Bronchial epithelial cell (primary cell): ENCODE measurements around the gene MYOM3. TPM values are rescaled to one million over a fixed set of nuclear protein-coding genes. Genes with fewer than 3 reads are reported as not detected.

Source experiments
- DNase-seq: peaks from one replicate; pipeline ENCODE4 v3.0.0-alpha.2; 2010; ENCODE audit warnings: low read depth
- FAIRE-seq: peaks from 2 replicates; lab custom pipeline; 2011; peaks lifted over from hg19 to GRCh38; lab: Jason Lieb, UNC
- H3K27me3 ChIP-seq: 2 replicates; pipeline ENCODE4 v1.5.1; 2011; ENCODE audit warnings: low read length; ENCODE audit not compliant: control insufficient read depth, insufficient read depth
- H3K36me3 ChIP-seq: 2 replicates; pipeline ENCODE4 v1.5.1; 2011; ENCODE audit warnings: low read length; ENCODE audit not compliant: control insufficient read depth, insufficient read depth
- H3K4me3 ChIP-seq: 2 replicates; pipeline ENCODE4 v1.5.1; 2011; ENCODE audit warnings: mild to moderate bottlenecking, low read depth, low read length, control low read depth
- CTCF ChIP-seq: IDR thresholded peaks from 2 replicates; pipeline ENCODE4 v1.5.1; 2011; ENCODE audit warnings: mild to moderate bottlenecking, moderate library complexity, low read length, control low read depth, inconsistent platforms; ENCODE audit not compliant: insufficient read depth, severe bottlenecking
- total RNA-seq: library from RNA; depleted of rRNA; stranded (reverse); fragments of >200 nt; gene quantifications from 2 replicates; pipeline ENCODE4 v1.2.1, GENCODE V29; 2014

MYOM3 gene
- total RNA-seq, 1 donor from 2014 or later = under 0.01 TPM

- peak; percentile 79 for FAIRE-seq
- no peak overlapping the region for H3K4me3 ChIP-seq
- no peaks in the 10 kb centered on the region for H3K36me3 ChIP-seq
- TF ChIP-seq CTCF = no peak
- no peak for DNase-seq
- H3K27me3 ChIP-seq = no peaks in the 10 kb centered on the region
These were observed 9.5 kb upstream of the MYOM3 start for GRCh38 chr1:24121406-24121805.

GRCh38 chr1:24120965-24121364 lies 9.0 kb upstream of the MYOM3 start:
- FAIRE-seq (no peak), DNase-seq (no peak)
- H3K27me3 ChIP-seq = no peaks in the 10 kb centered on the region
- TF ChIP-seq CTCF = no peak
- no peak overlapping the region for H3K4me3 ChIP-seq
- H3K36me3 ChIP-seq = no peaks in the 10 kb centered on the region

DNA sequence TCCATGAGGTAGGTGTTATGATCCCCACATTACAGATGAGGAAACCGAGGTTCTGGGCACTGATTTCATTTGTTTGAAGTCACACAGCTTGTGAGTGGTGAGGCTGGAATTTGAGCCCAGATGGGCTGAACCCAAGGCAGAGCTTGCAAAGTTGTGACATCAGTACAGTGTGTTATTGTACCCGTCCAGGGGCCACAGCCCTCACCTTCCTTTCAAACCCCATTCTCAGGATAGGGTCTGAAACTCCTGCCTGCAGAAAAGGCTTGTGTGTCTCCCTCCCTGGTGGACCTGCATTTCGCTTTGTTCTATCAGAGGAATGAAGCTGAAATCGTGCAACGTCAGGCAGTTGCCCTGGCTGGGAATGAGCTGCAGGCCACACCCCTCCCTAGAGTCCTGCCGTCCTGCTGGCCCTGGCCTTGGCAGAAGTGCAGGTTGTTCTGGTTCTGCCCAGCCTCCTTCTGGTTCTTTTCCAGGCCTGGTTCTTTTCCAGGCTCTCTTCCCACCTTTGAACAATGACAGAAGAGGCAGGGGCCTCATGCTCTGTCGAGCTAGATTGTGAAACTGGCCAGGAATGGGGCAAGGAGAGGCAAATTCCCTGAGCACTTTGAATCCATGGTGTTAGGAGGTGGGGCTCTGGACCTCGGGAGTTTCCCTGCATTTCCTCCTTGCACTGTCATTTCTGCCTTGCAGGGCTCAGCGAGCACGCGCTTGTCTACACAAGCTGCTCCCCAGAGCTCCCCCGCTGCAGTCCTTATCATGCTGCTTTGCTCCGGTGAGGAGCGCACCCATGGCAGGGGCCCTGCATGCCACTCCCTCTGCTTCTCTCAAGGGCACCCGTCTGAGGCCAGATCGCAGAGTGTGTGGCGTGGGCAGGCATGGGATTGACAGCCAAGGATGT lies 8.2 kb upstream of the MYOM3 start:
- DNase-seq (peak; percentile 94), FAIRE-seq (peak; percentile 23)
- no peak for TF ChIP-seq CTCF
- Histone ChIP-seq H3K36me3 (no peaks in the 10 kb centered on the region), H3K27me3 (no peaks in the 10 kb centered on the region), H3K4me3 (no peak overlapping the region)

DNA sequence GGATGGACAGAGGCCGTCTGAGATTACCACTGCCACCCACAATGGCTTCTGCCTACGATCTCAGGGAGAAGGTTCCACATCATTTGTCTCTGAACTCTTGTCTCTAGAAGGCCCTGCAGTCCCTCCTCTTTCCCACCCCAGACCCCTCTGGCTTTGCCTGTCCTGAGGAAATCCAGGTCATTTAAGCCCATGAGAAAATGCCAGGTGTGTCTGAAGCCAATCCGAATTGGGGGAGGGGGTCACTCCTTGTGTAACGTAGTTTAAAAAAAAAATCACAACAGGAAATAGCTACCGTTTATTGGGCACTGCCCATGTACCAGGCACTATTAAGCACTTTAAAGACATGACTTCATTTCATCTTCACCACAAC lies 7.5 kb upstream of the MYOM3 start:
- FAIRE-seq (peak; percentile 47), DNase-seq (no peak)
- Histone ChIP-seq H3K27me3 (no peaks in the 10 kb centered on the region), H3K4me3 (no peak overlapping the region), H3K36me3 (no peaks in the 10 kb centered on the region)
- no peak for TF ChIP-seq CTCF

- FAIRE-seq = no peak
- H3K27me3 ChIP-seq = no peaks in the 10 kb centered on the region
- no peaks in the 10 kb centered on the region for H3K36me3 ChIP-seq
These were observed 6.7 kb upstream of the MYOM3 start for GRCh38 chr1:24118410-24119242.

More at GRCh38 chr1:24118410-24119242, 6.7 kb upstream of the MYOM3 start:
- no peak for TF ChIP-seq CTCF
- DNase-seq = no peak
- H3K4me3 ChIP-seq = no peak overlapping the region
